Activated naive CD4-positive, alpha-beta T cell treated with anti-CD3 and anti-CD28 coated beads for 36 hours (primary cell): ENCODE measurements around the gene MEF2B. TPM values are rescaled to one million over a fixed set of nuclear protein-coding genes. Genes with fewer than 3 reads are reported as not detected.

ENCODE experiments used
- CTCF ChIA-PET: fragments of 350-600 bp; sonication (Branson Sonifier 250); formaldehyde crosslinking; loops from one replicate; lab custom pipeline; 2021; ENCODE audit warnings: antibody characterized with exemption; lab: Charles Lee
- DNase-seq: peaks from one replicate; pipeline ENCODE4 v3.0.0-alpha.2; 2020
- H3K27ac Mint-ChIP-seq: one replicate; pipeline ENCODE4 v1.8.0; 2021; ENCODE audit warnings: mild to moderate bottlenecking, mixed read lengths
- H3K27me3 Mint-ChIP-seq: one replicate; pipeline ENCODE4 v1.8.0; 2021; ENCODE audit warnings: low read depth, mixed read lengths
- H3K36me3 Mint-ChIP-seq: one replicate; pipeline ENCODE4 v1.8.0; 2021; ENCODE audit warnings: low read depth, mixed read lengths
- H3K4me1 Mint-ChIP-seq: one replicate; pipeline ENCODE4 v1.8.0; 2021; ENCODE audit warnings: low read depth, mixed read lengths
- H3K4me3 Mint-ChIP-seq: one replicate; pipeline ENCODE4 v1.8.0; 2021; ENCODE audit warnings: mild to moderate bottlenecking, moderate library complexity, mixed read lengths
- H3K9me3 Mint-ChIP-seq: one replicate; pipeline ENCODE4 v1.8.0; 2021; ENCODE audit warnings: mixed read lengths
- intact Hi-C: fragments of 100-400 bp; cut with micrococcal nuclease; formaldehyde crosslinking; loops from one replicate; pipeline ENCODE4 v1.15.1; 2023
- total RNA-seq, 2 experiments: library from RNA; stranded (reverse); gene quantifications; one replicate each; pipeline ENCODE4 v1.2.3, GENCODE V29; 2021

The MEF2B gene
- total RNA-seq, 2 experiments from 2014 or later: 3.1 to 4.6 TPM

DNA sequence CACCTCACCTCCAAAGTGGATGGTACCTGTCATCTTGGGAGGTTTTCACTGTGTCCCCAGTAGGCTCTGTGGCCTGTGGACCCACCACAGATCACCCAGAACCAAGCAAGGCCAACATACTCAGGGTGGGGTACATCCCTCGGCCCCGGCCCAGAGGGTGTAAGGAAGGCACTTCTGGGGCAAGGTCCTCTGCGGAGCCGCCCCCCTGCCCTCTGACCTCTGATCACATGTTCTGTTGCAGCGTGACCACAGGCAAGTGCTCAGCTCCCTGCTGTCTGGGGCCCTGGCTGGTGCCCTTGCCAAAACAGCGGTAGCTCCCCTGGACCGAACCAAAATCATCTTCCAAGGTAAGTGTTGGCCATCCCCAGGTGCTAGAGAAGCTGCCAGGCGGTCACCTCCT is 68.5 kb downstream of the MEF2B start:
- intact Hi-C loops: no loop called here
- no peaks in the 10 kb centered on the region for H3K4me1 Mint-ChIP-seq
- DNase-seq: no peak
- no peaks in the 10 kb centered on the region for H3K36me3 Mint-ChIP-seq
- no peak overlapping the region for H3K27ac Mint-ChIP-seq
- CTCF ChIA-PET: interaction anchor here (1.0 kb wide), 1 partner anchor 14 kb away, joined by 3 read pairs; no protein-coding TSS in a partner anchor
- H3K4me3 Mint-ChIP-seq: no peak overlapping the region
- no peaks in the 10 kb centered on the region for H3K27me3 Mint-ChIP-seq
- H3K9me3 Mint-ChIP-seq: no peaks in the 10 kb centered on the region

DNA sequence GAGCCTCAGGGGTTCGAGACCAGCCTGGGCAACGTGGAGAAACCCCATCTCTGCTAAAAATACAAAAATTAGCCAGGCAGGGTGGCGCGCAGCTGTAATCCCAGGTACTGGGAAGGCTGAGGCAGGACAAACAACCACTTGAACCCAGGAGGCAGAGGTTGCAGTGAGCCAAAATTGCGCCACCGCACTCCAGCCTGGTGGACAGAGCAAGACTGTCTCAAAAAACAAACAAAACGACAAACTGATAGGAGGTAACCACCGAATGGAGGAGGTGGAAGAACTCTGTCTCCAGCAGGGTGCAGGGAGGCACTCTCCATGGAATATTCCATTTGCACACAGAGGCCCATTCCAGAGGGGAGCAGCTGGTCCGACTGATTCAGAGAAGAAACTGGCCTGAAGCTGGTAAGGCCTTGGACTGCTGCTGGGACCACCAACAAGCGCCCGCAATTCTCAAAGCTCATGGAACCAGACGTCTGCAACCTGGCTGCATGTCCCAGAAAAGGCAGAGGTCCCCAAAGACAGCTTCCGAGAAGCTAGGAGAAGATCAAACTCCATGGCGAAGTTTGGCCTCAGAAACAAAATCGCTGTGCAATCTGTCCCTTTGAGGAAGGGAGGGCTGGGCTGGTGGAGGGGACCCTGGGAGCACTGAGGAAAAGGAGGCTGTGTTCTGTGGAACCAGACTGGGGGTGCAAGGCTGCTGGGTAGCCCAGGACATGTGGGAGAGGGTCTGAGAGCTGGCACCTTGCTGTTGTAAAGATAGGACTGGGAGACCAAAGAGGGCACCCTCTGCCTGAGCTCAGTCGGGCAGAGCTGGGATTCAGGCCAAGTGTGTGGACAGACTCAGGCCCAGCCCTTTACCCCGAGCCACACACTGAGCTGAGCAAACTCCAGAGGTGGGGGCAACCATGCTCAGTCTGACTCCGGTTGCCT is 71.1 kb downstream of the MEF2B start:
- intact Hi-C loops: no loop called here
- H3K27ac Mint-ChIP-seq: no peak overlapping the region
- no peak overlapping the region for H3K4me3 Mint-ChIP-seq
- no peaks in the 10 kb centered on the region for H3K36me3 Mint-ChIP-seq
- no peaks in the 10 kb centered on the region for H3K4me1 Mint-ChIP-seq
- CTCF ChIA-PET: interaction anchor here (0.7 to 1.0 kb wide), 2 partner anchors 17 to 130 kb away, joined by 3 to 4 read pairs; no protein-coding TSS in a partner anchor
- no peak for DNase-seq
- H3K27me3 Mint-ChIP-seq: no peaks in the 10 kb centered on the region
- H3K9me3 Mint-ChIP-seq: no peaks in the 10 kb centered on the region

DNA sequence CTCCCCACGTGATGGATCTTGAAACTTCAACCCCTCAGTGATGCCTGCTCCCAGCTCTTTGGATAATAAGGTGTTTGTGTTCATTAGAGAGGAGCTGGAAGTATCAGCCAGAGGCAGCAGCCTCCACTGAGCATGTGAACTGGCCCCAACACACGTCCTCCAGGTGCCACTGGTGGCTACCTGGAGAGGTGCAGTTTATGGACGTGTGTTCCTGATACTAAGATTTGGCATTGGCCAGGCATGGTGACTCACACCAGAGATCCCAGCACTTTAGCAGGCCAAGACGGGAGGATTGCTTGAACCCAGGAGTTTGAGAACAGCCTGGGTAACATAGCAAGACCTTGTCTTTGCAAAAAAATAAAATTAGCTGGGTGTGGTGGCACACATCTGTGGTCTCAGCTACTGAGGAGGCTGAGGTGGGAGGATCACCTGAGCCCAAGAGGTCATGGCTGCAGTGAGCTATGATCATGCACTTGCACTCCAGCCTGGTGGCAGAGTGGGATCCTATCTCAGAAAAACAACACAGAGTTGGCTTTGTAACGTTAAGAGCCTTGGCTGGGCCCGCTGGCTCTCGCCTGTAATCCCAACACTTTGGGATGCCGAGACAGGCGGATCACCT is 71.9 kb downstream of the MEF2B start:
- CTCF ChIA-PET: interaction anchor here (1.2 kb wide), 1 partner anchor 9 kb away, joined by 3 read pairs; no protein-coding TSS in a partner anchor

DNA sequence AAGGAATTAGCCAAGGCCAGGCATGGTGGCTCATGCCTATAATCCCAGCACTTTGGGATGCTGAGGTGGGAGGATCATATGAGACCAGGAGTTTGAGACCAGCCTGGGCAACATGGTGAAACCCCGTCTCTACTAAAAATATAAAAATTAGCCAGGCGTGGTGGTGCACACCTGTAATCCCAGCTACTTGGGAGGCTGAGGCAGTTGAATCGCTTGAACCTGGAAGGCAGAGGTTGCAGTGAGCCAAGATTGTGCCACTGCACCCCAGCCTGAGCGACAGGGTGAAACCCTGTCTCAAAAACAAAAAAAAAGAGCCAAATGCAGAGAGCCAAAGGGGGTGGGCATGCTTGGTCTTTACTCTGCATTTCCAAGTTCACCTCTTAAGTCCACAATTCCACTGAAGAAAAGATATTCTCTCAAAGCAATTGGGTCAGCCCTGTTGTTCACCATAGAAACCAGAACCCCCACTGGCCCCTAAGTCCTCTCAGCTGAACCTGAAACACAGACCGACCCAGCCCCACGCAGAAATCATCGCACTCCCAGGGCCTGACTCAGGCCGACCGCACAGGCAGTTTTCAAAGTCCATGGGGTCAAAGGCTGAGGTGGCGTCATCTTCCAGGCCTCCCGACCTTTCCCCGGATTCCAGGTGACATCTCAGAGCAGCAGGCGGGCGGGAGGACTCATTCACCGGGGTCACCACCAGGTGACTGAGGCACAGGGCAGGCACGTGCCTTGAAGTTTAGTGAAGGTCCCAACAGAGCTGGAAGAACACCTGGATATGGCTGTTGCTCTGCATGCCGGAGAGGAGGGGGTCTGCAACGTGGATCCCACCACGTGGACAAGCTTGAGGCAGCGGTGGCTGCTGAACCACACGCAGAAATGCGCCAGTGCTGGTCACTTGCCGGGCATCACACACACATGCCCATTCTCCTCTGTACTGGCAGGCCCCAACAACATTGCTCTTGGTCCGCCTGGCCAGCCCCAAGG is 73.1 kb downstream of the MEF2B start:
- Mint-ChIP-seq H3K4me3 (no peak overlapping the region), H3K4me1 (no peaks in the 10 kb centered on the region), H3K27me3 (no peaks in the 10 kb centered on the region), H3K9me3 (no peaks in the 10 kb centered on the region), H3K36me3 (no peaks in the 10 kb centered on the region), H3K27ac (no peak overlapping the region)
- intact Hi-C loops: no loop called here
- CTCF ChIA-PET: interaction anchor here (0.6 to 1.2 kb wide), 2 partner anchors 11 to 26 kb away, joined by 3 read pairs; no protein-coding TSS in a partner anchor
- DNase-seq: no peak

More for the DNA sequence above, 71.9 kb downstream of the MEF2B start:
- H3K27ac Mint-ChIP-seq: no peak overlapping the region
- no peaks in the 10 kb centered on the region for H3K9me3 Mint-ChIP-seq
- no peaks in the 10 kb centered on the region for H3K27me3 Mint-ChIP-seq
- H3K4me1 Mint-ChIP-seq: no peaks in the 10 kb centered on the region
- H3K4me3 Mint-ChIP-seq: no peak overlapping the region
- no peaks in the 10 kb centered on the region for H3K36me3 Mint-ChIP-seq
- intact Hi-C loops: no loop called here
- DNase-seq: no peak

DNA sequence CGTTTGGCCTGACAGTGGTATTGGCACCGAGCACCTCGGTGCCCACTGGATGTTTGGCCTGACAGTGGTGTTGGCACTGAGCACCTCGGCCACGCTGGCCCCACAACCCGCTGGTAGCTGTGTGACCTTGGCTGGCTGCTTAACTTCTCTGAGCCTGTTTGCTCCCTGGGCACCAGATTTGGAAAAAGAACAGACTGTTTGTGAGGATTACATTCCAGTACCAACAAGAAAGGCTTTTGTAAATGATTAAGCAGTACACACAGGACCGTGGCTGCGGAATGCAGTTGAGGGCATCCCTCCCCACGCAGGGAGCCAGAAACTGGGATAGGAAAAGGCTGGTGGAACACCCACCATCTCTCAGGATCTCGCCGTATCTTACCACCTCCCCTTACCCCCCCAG is 74.4 kb downstream of the MEF2B start:
- CTCF ChIA-PET: no interaction called here
- no peaks in the 10 kb centered on the region for H3K36me3 Mint-ChIP-seq
- DNase-seq: no peak
- no peak overlapping the region for H3K4me3 Mint-ChIP-seq
- no peaks in the 10 kb centered on the region for H3K9me3 Mint-ChIP-seq
- no peaks in the 10 kb centered on the region for H3K4me1 Mint-ChIP-seq
- H3K27ac Mint-ChIP-seq: no peak overlapping the region
- intact Hi-C loops: no loop called here
- no peaks in the 10 kb centered on the region for H3K27me3 Mint-ChIP-seq

Other genes with a start within 250 kb of the MEF2B start
- not detected for gene HOMER3, start 229.0 kb downstream of the MEF2B start, total RNA-seq
- 100 to 1,000 TPM; 149 to 154 TPM for gene SUGP2, start 136.7 kb downstream of the MEF2B start, total RNA-seq
- 10 to 100 TPM; 24.2 to 24.6 TPM for gene ARMC6, start 136.7 kb downstream of the MEF2B start, total RNA-seq
- gene SLC25A42, start 106.3 kb downstream of the MEF2B start, total RNA-seq: 1 to 10 TPM; 6.7 to 8.5 TPM
- 10 to 100 TPM; 18.1 to 18.3 TPM for gene TMEM161A, start 31.8 kb downstream of the MEF2B start, total RNA-seq
- 10 to 100 TPM; 14.0 to 16.1 TPM for gene BORCS8, start 21.9 kb upstream of the MEF2B start, total RNA-seq
- gene RFXANK, start 22.0 kb upstream of the MEF2B start, total RNA-seq: 10 to 100 TPM; 48.4 to 49.3 TPM
- gene NR2C2AP, start 33.2 kb upstream of the MEF2B start, total RNA-seq: 10 to 100 TPM; 32.4 to 34.2 TPM
- gene NCAN, start 41.7 kb upstream of the MEF2B start, total RNA-seq: not detected
- gene TM6SF2, start 103.0 kb upstream of the MEF2B start, total RNA-seq: not detected
- gene SUGP1, start 150.2 kb upstream of the MEF2B start, total RNA-seq: 10 to 100 TPM; 31.7 to 32.4 TPM
- gene MAU2, start 150.6 kb upstream of the MEF2B start, total RNA-seq: 10 to 100 TPM; 38.6 to 42.5 TPM
- gene GATAD2A, start 235.4 kb upstream of the MEF2B start, total RNA-seq: 100 to 1,000 TPM in 1 of 2 experiments, 10 to 100 TPM in 1; 91.2 to 100 TPM